ENCODE measurements around the gene CHD8. TPM values are rescaled to one million over a fixed set of nuclear protein-coding genes. Genes with fewer than 3 reads are reported as not detected.

The CHD8 gene
- total and polyA plus RNA-seq, 2 donors (not counting 3 experiments of a cell fraction or from before 2014, with no cell fraction given) = 52.3 to 94.3 TPM

- peaks cover 2 to 9% of the 10 kb centered on the region in 2 experiments for H3K27me3 ChIP-seq (ENCODE audit: control insufficient read depth in 2 of 2, insufficient read depth in 2 of 2, low read length in 2 of 2)
- FAIRE-seq (no peak), DNase-seq (ENCODE audit: low read depth, low spot score) (no peak)
- no peak overlapping the region for H2AFZ ChIP-seq (ENCODE audit: low read depth, low read length)
- H3K9ac ChIP-seq (replicated peaks; ENCODE audit: extremely low read depth, insufficient read depth, low read length) = no peak overlapping the region
- H3K36me3 ChIP-seq (ENCODE audit: control insufficient read depth in 2 of 2, extremely low read depth in 1 of 2, insufficient read depth in 2 of 2, low read length in 2 of 2) = no peaks in the 10 kb centered on the region
- intact Hi-C loops (cut with micrococcal nuclease) (no loop called here), dilution Hi-C loops (cut with MboI; ENCODE audit: extremely low pct_ligation_motif_present, low sequenced_read_pairs) (no loop called here)
- no peaks in the 10 kb centered on the region for H3K9me1 ChIP-seq (replicated peaks; ENCODE audit: control insufficient read depth, extremely low read depth, insufficient read depth, low read length)
- no peaks in the 10 kb centered on the region for H4K20me1 ChIP-seq (replicated peaks; ENCODE audit: control insufficient read depth, extremely low read depth, insufficient read depth, low read length)
- H3K9me3 ChIP-seq (replicated peaks; ENCODE audit: control insufficient read depth, insufficient read depth, low read length) = no peaks in the 10 kb centered on the region
- no peaks in the 10 kb centered on the region for H3K79me2 ChIP-seq (ENCODE audit: control insufficient read depth, insufficient read depth, low read length)
- H3K27ac ChIP-seq (ENCODE audit: insufficient read depth, low read depth, low read length) = no peak overlapping the region
- POLR2A ChIA-PET = interaction anchor here (0.6 kb wide), 1 partner anchor 14 kb away, joined by 5 read pairs; no protein-coding TSS in a partner anchor
- no peak overlapping the region for H3K4me3 ChIP-seq (replicated peaks in 1 of 3; ENCODE audit: insufficient read depth in 1 of 3, low read depth in 1 of 3, low read length in 3 of 3)
- CTCF ChIA-PET = interaction anchor here (0.5 to 1.3 kb wide), 3 partner anchors 13 to 73 kb away, joined by 3 read pairs; no protein-coding TSS in a partner anchor
- no peaks in the 10 kb centered on the region for H3K4me1 ChIP-seq (ENCODE audit: control insufficient read depth, extremely low read depth, insufficient read depth, low read length)
- H3K4me2 ChIP-seq (ENCODE audit: insufficient read depth, low read length) = no peak overlapping the region
- no TSS peak for BruUV-seq (replicated peaks)
- TF ChIP-seq POLR2AphosphoS5 (IDR thresholded peaks at IDR 0.05; ENCODE audit: insufficient read depth, low read depth, low read length) = no peak
- no peak for TF ChIP-seq MYC (IDR thresholded peaks at IDR 0.05; ENCODE audit: low read depth, low read length)
- no peak for TF ChIP-seq JUN (IDR thresholded peaks at IDR 0.05; ENCODE audit: borderline replicate concordance, insufficient read depth, insufficient read length, low read depth)
- TF ChIP-seq EZH2 (IDR thresholded peaks at IDR 0.05; ENCODE audit: borderline replicate concordance, low read depth, low read length, severe bottlenecking) = no peak
- no peak for TF ChIP-seq MAX (IDR thresholded peaks at IDR 0.05; ENCODE audit: insufficient read depth, insufficient read length)
- no peak for TF ChIP-seq FOS (IDR thresholded peaks at IDR 0.05; ENCODE audit: borderline replicate concordance, insufficient read depth, low read length)
- TF ChIP-seq CTCF (IDR thresholded peaks at IDR 0.05; ENCODE audit: extremely low read depth in 1 of 2, insufficient read depth in 1 of 2, low read depth in 1 of 2, low read length in 2 of 2) = no peak
- TF ChIP-seq GATA2 (IDR thresholded peaks at IDR 0.05; ENCODE audit: insufficient read depth, insufficient read length, low read depth, low read length) = no peak
- no peak for TF ChIP-seq POLR2A (IDR thresholded peaks at IDR 0.05; ENCODE audit: low read depth, low read length)
These were observed 112.7 kb downstream of the CHD8 start for GRCh38 chr14:21343035-21343794.

Small RNA genes lying within 50 kb of the gene (small RNA-seq; reads per million reads assigned to genes)
- gene RN7SL650P (ENCODE audit: insufficient read depth, insufficient read length, low read depth, low replicate concordance) (not detected), gene SNORD8 (ENCODE audit: insufficient read depth, insufficient read length, low read depth, low replicate concordance) (22.3 reads per million, percentile 81 among the genes with 10 or more reads in this experiment), gene SNORD9 (ENCODE audit: insufficient read depth, insufficient read length, low read depth, low replicate concordance) (5.5 reads per million, percentile 41 among the genes with 10 or more reads in this experiment)

Other genes starting within 250 kb of the CHD8 start
- 611 and 674 TPM in 2 replicates for gene HNRNPC, start 186.7 kb downstream of the CHD8 start, total RNA-seq
- gene HNRNPC, start 186.7 kb downstream of the CHD8 start, polyA plus RNA-seq = 309 and 531 TPM in 2 replicates
- gene RPGRIP1, start 176.0 kb downstream of the CHD8 start, total RNA-seq = not detected in 2 replicates
- not detected in 2 replicates for gene RPGRIP1, start 176.0 kb downstream of the CHD8 start, polyA plus RNA-seq
- gene SUPT16H, start 72.1 kb downstream of the CHD8 start, total RNA-seq = 94.2 and 100 TPM in 2 replicates
- gene SUPT16H, start 72.1 kb downstream of the CHD8 start, polyA plus RNA-seq = 45.2 and 53.1 TPM in 2 replicates
- 29.1 and 30.6 TPM in 2 replicates for gene RAB2B, start 20.8 kb upstream of the CHD8 start, total RNA-seq
- 26.8 and 27.9 TPM in 2 replicates for gene RAB2B, start 20.8 kb upstream of the CHD8 start, polyA plus RNA-seq
- 63.2 and 67.4 TPM in 2 replicates for gene TOX4, start 21.1 kb upstream of the CHD8 start, total RNA-seq
- gene TOX4, start 21.1 kb upstream of the CHD8 start, polyA plus RNA-seq = 78.2 and 78.4 TPM in 2 replicates
- gene METTL3, start 55.2 kb upstream of the CHD8 start, total RNA-seq = 63.1 and 65.0 TPM in 2 replicates
- 80.2 and 85.3 TPM in 2 replicates for gene METTL3, start 55.2 kb upstream of the CHD8 start, polyA plus RNA-seq
- 4.6 and 6.8 TPM in 2 replicates for gene SALL2, start 70.2 kb upstream of the CHD8 start, total RNA-seq
- 2.8 and 4.3 TPM in 2 replicates for gene SALL2, start 70.2 kb upstream of the CHD8 start, polyA plus RNA-seq
- gene OR10G3, start 124.0 kb upstream of the CHD8 start, total RNA-seq = not detected in 2 replicates
- not detected in 2 replicates for gene OR10G3, start 124.0 kb upstream of the CHD8 start, polyA plus RNA-seq
- gene OR10G2, start 178.8 kb upstream of the CHD8 start, total RNA-seq = not detected in 2 replicates
- not detected in 2 replicates for gene OR10G2, start 178.8 kb upstream of the CHD8 start, polyA plus RNA-seq
- gene OR4E2, start 197.7 kb upstream of the CHD8 start, total RNA-seq = not detected in 2 replicates
- gene OR4E2, start 197.7 kb upstream of the CHD8 start, polyA plus RNA-seq = not detected in 2 replicates
- gene OR4E1, start 217.7 kb upstream of the CHD8 start, total RNA-seq = not detected in 2 replicates
- gene OR4E1, start 217.7 kb upstream of the CHD8 start, polyA plus RNA-seq = not detected in 2 replicates

Measured in endothelial cell of umbilical vein (primary cell).